Fibroblast of peridontal ligament (primary cell): Measurements from ENCODE around the gene PRKG1.
A peak's percentile ranks its signal among the peaks of the same experiment; 100 is the strongest.

Source experiments
- DNase-seq: peaks from one replicate; pipeline ENCODE4 v3.0.0-alpha.2; 2010; ENCODE audit errors: extremely low read depth

The PRKG1 gene

GRCh38 chr10:51585742-51586141 lies 511.5 kb downstream of the PRKG1 start:
- no peak for DNase-seq

- DNase-seq = no peak
These were observed 514.7 kb downstream of the PRKG1 start for GRCh38 chr10:51588984-51589383.

GRCh38 chr10:51590818-51591217 lies 516.5 kb downstream of the PRKG1 start:
- no peak for DNase-seq

- DNase-seq = no peak
These were observed 522.4 kb downstream of the PRKG1 start for GRCh38 chr10:51596695-51597094.

- DNase-seq = no peak
These were observed 525.4 kb downstream of the PRKG1 start for GRCh38 chr10:51599647-51600046.

- no peak for DNase-seq
These were observed 528.0 kb downstream of the PRKG1 start for GRCh38 chr10:51602326-51602725.

- DNase-seq = no peak
These were observed 530.3 kb downstream of the PRKG1 start for GRCh38 chr10:51604579-51604978.

- no peak for DNase-seq
These were observed 532.7 kb downstream of the PRKG1 start for GRCh38 chr10:51606825-51607462.

GRCh38 chr10:51607463-51607835 lies 533.2 kb downstream of the PRKG1 start:
- no peak for DNase-seq

- no peak for DNase-seq
These were observed 533.9 kb downstream of the PRKG1 start for GRCh38 chr10:51608211-51608610.

GRCh38 chr10:51615764-51616298 lies 541.5 kb downstream of the PRKG1 start:
- no peak for DNase-seq

GRCh38 chr10:51617576-51618235 lies 543.4 kb downstream of the PRKG1 start:
- DNase-seq = no peak

- no peak for DNase-seq
These were observed 545.1 kb downstream of the PRKG1 start for GRCh38 chr10:51619365-51619764.

GRCh38 chr10:51620131-51620530 lies 545.8 kb downstream of the PRKG1 start:
- no peak for DNase-seq

GRCh38 chr10:51624013-51624412 lies 549.7 kb downstream of the PRKG1 start:
- DNase-seq = no peak

GRCh38 chr10:51629934-51630639 lies 555.8 kb downstream of the PRKG1 start:
- DNase-seq = no peak

- DNase-seq = no peak
These were observed 556.3 kb downstream of the PRKG1 start for GRCh38 chr10:51630640-51631005.

GRCh38 chr10:51635436-51635835 lies 561.1 kb downstream of the PRKG1 start:
- DNase-seq = no peak

- no peak for DNase-seq
These were observed 563.9 kb downstream of the PRKG1 start for GRCh38 chr10:51638211-51638610.

- DNase-seq = no peak
These were observed 564.5 kb downstream of the PRKG1 start for GRCh38 chr10:51638737-51639136.

GRCh38 chr10:51640120-51640819 lies 566.0 kb downstream of the PRKG1 start:
- peak; percentile 92 for DNase-seq

GRCh38 chr10:51642581-51642980 lies 568.3 kb downstream of the PRKG1 start:
- DNase-seq = no peak
